Astrocyte (in vitro differentiated cells and primary cell): Measurements from ENCODE around the gene MT1G. TPM values are rescaled to one million over a fixed set of nuclear protein-coding genes. Genes with fewer than 3 reads are reported as not detected.
"Not testable (repeated sequence)": the region's sequence is repeated elsewhere in the genome, so short reads cannot be mapped to it uniquely, and the experiment has no call there.

Source experiments
- DNase-seq: peaks from one replicate; pipeline ENCODE4 v3.0.0-alpha.2; 2010; ENCODE audit warnings: low read depth
- FAIRE-seq: peaks from 2 replicates; lab custom pipeline; 2011; peaks lifted over from hg19 to GRCh38; lab: Jason Lieb, UNC
- H2AFZ ChIP-seq: 2 replicates; pipeline ENCODE4 v1.6.0; 2012; ENCODE audit warnings: low read depth, low read length, inconsistent platforms
- H3K27ac ChIP-seq: 2 replicates; pipeline ENCODE4 v1.5.1; 2011; ENCODE audit warnings: low read depth, low read length, inconsistent platforms
- H3K27me3 ChIP-seq: 2 replicates; pipeline ENCODE4 v1.6.0; 2011; ENCODE audit warnings: low read length, inconsistent platforms; ENCODE audit not compliant: insufficient read depth
- H3K36me3 ChIP-seq: 2 replicates; pipeline ENCODE4 v1.5.1; 2011; ENCODE audit warnings: low read length, inconsistent platforms; ENCODE audit not compliant: insufficient read depth
- H3K4me1 ChIP-seq: 2 replicates; pipeline ENCODE4 v1.5.1; 2011; ENCODE audit warnings: low read length, inconsistent platforms; ENCODE audit not compliant: insufficient read depth
- H3K4me2 ChIP-seq: 2 replicates; pipeline ENCODE4 v1.6.0; 2012; ENCODE audit warnings: low read length, inconsistent platforms
- H3K4me3 ChIP-seq: 2 replicates; pipeline ENCODE4 v1.5.1; 2011; ENCODE audit warnings: low read depth, mild to moderate bottlenecking, low read length, inconsistent platforms; ENCODE audit not compliant: insufficient read depth
- H3K79me2 ChIP-seq: 2 replicates; pipeline ENCODE4 v1.6.0; 2012; ENCODE audit warnings: mild to moderate bottlenecking, low read length, inconsistent platforms; ENCODE audit not compliant: insufficient read depth
- H3K9ac ChIP-seq: 2 replicates; pipeline ENCODE4 v1.6.0; 2012; ENCODE audit warnings: mild to moderate bottlenecking, low read length, inconsistent platforms
- H3K9me3 ChIP-seq: 2 replicates; pipeline ENCODE4 v1.5.1; 2012; ENCODE audit warnings: low read depth, mild to moderate bottlenecking, low read length, inconsistent platforms; ENCODE audit not compliant: insufficient read depth
- H4K20me1 ChIP-seq: 2 replicates; pipeline ENCODE4 v1.6.0; 2012; ENCODE audit warnings: low read length, inconsistent platforms; ENCODE audit not compliant: insufficient read depth
- H3K27ac Mint-ChIP-seq: one replicate; pipeline ENCODE4 v1.8.0; 2021; ENCODE audit warnings: mild to moderate bottlenecking, mixed read lengths; ENCODE audit not compliant: unreplicated experiment
- H3K27me3 Mint-ChIP-seq: one replicate; pipeline ENCODE4 v1.8.0; 2021; ENCODE audit warnings: low read depth, mixed read lengths; ENCODE audit not compliant: unreplicated experiment
- H3K36me3 Mint-ChIP-seq: one replicate; pipeline ENCODE4 v1.8.0; 2021; ENCODE audit warnings: low read depth, mixed read lengths; ENCODE audit not compliant: unreplicated experiment
- H3K4me1 Mint-ChIP-seq: one replicate; pipeline ENCODE4 v1.8.0; 2021; ENCODE audit warnings: low read depth, mixed read lengths; ENCODE audit not compliant: unreplicated experiment
- H3K4me3 Mint-ChIP-seq: one replicate; pipeline ENCODE4 v1.8.0; 2021; ENCODE audit warnings: mild to moderate bottlenecking, moderate library complexity, mixed read lengths; ENCODE audit not compliant: unreplicated experiment
- H3K9me3 Mint-ChIP-seq: one replicate; pipeline ENCODE4 v1.8.0; 2021; ENCODE audit warnings: mild to moderate bottlenecking, mixed read lengths; ENCODE audit not compliant: unreplicated experiment
- EZH2 ChIP-seq: IDR thresholded peaks from 2 replicates; pipeline ENCODE4 v1.6.1; 2012; ENCODE audit warnings: mild to moderate bottlenecking, low read length, inconsistent platforms; ENCODE audit not compliant: insufficient read depth
- total RNA-seq: library from RNA; stranded (reverse); gene quantifications from 2 replicates; pipeline ENCODE4 v1.2.1, GENCODE V29; 2021
- TF ChIP-seq, protein P1 (sequence below): IDR thresholded peaks from 2 replicates; pipeline ENCODE4 v1.5.1; 2011; ENCODE audit warnings: low read depth, mild to moderate bottlenecking, inconsistent platforms, low read length, moderate library complexity; ENCODE audit not compliant: insufficient read depth

The MT1G gene
- total RNA-seq, 1 donor from 2014 or later, result not detected

DNA sequence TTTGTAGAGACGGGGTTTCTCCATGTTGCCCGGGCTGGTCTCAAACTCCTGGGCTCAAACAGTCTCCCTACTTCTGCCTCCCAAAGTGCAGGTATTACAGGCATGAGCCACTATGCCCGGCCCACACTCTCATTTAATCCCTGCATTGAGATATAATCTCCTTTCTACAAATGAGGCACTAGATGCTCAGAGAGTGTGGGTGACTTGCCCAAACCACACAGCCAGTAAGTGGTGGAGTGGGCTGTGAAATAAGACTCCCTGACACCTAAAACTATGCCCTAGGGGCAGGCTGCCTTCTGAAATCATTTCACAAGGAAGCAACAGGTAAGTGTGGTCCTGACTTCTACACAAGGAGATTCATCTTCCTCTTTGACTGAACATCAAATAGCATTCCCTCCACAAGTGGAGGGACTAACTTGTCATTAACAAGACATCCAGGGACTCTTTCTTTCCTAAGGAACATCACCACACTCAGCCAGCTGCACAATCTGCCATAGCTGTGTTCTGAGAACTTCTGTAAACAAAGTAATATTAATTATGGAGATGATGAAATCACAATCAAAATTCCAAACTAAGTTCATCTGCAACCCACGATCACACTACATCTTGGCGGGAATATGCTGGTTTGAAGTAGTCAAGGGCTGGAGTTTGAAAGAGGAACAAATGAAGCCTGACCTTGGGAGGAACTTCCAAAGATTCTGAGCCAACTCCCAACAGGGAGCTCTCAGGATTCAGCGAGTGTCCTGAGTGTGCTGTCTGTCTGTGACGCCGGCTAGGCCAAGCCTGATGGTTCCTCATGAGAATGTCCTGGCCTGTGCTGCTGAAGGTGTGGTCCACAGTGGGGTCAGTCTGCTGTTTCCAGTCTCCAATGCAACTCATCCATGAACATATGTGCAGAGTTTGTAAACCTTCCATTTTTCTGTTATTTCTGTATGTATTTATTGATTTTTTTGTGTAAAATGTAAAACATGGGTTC lies 2.3 kb downstream of the MT1G start:
- peaks cover 93% of the 10 kb centered on the region for H3K27me3 Mint-ChIP-seq
- H3K27me3 ChIP-seq, result peaks cover 99% of the 10 kb centered on the region
- not testable (repeated sequence) for H3K4me1 Mint-ChIP-seq, H3K27ac ChIP-seq, H3K27ac Mint-ChIP-seq, H4K20me1 ChIP-seq, FAIRE-seq, H3K79me2 ChIP-seq, H3K9ac ChIP-seq, H3K4me2 ChIP-seq, H3K4me3 Mint-ChIP-seq, H2AFZ ChIP-seq, DNase-seq, H3K9me3 ChIP-seq, H3K36me3 ChIP-seq, H3K4me3 ChIP-seq, H3K36me3 Mint-ChIP-seq
- peaks cover 11% of the 10 kb centered on the region for H3K9me3 Mint-ChIP-seq
- H3K4me1 ChIP-seq, result peaks cover 11% of the 10 kb centered on the region

DNA sequence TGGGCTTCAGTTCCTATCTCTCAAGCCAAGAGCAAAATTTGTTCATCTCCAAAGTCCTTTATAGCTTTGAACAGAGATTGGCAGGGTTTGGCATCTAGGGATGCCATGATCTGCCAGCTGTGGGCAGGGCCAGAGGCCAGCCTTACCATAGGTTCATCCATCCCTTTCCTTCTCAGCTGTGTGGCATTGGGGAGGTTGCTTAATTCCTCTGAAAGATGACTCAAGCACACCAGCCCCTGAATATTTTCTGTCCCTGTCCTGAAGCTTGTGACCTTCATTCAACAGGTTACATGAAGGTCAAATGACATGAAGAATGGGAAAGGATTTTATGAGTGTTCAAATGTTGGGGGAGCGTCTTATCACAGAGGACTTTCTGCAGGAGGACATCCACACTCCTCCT lies 3.4 kb downstream of the MT1G start:
- FAIRE-seq (no peak), DNase-seq (no peak)
- H2AFZ ChIP-seq, result no peak overlapping the region
- Mint-ChIP-seq H3K27ac (no peak overlapping the region), H3K36me3 (no peaks in the 10 kb centered on the region), H3K27me3 (peaks cover 93% of the 10 kb centered on the region), H3K4me3 (no peak overlapping the region), H3K9me3 (peaks cover 8% of the 10 kb centered on the region), H3K4me1 (peaks cover 4% of the 10 kb centered on the region)
- H3K36me3 ChIP-seq, result no peaks in the 10 kb centered on the region
- no peak overlapping the region for H3K4me3 ChIP-seq
- H3K9me3 ChIP-seq, result peaks cover 2% of the 10 kb centered on the region
- H3K4me1 ChIP-seq, result peaks cover 11% of the 10 kb centered on the region
- no peak for TF ChIP-seq EZH2
- TF ChIP-seq, protein P1, sequence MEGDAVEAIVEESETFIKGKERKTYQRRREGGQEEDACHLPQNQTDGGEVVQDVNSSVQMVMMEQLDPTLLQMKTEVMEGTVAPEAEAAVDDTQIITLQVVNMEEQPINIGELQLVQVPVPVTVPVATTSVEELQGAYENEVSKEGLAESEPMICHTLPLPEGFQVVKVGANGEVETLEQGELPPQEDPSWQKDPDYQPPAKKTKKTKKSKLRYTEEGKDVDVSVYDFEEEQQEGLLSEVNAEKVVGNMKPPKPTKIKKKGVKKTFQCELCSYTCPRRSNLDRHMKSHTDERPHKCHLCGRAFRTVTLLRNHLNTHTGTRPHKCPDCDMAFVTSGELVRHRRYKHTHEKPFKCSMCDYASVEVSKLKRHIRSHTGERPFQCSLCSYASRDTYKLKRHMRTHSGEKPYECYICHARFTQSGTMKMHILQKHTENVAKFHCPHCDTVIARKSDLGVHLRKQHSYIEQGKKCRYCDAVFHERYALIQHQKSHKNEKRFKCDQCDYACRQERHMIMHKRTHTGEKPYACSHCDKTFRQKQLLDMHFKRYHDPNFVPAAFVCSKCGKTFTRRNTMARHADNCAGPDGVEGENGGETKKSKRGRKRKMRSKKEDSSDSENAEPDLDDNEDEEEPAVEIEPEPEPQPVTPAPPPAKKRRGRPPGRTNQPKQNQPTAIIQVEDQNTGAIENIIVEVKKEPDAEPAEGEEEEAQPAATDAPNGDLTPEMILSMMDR, result no peak
- peaks cover 99% of the 10 kb centered on the region for H3K27me3 ChIP-seq
- no peak overlapping the region for H3K4me2 ChIP-seq
- H3K9ac ChIP-seq, result no peak overlapping the region
- no peaks in the 10 kb centered on the region for H3K79me2 ChIP-seq
- H4K20me1 ChIP-seq, result peaks cover 4% of the 10 kb centered on the region
- H3K27ac ChIP-seq, result no peak overlapping the region

DNA sequence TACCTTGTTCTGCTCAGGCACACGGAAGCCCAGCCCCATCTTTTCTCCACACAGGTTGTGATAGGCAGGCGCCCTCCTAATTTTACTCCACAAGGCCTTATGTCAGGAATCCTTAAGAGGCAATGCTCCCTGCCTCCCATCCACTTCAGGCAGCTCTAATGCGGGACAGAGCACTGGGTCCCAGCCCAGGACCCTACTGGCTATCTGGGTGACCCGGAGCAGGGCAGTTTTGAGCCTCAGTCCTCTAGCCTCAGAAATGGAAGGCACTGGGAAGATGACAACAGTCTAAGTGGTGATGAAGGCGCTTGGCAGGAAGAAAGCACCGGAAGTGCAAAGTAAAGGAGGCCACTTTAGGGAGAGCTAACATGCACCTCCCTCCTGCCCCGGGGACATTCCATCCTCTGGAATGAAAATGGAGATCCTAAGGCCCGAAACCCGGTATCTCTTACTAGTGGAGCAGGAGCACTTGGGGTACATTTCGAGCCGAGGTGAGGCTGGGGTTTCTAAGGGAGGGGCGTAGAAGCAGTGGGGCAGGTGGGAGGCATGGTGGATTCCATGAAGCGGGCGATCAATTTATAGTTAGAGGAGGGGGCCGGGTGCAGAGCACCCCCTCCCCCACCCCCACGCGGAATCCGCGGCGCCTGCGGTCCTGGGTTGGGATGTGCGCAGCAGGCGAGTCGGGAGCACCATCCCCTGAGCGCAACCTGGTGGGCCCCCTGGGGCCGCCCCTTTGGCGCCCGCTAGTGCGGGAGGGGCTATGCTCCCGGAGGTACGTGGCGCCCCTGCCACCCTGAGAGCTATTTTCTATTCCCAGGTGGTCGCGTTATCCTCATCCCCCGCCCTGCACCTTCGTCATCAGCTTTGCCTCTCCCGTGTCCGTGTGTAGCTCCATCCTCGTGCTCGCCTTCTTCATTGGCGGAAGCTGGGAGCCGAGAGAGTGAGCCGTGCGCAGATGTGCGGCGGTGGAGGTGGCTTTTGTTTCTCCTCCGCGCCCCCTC lies 5.2 kb downstream of the MT1G start:
- FAIRE-seq, result no peak
- Mint-ChIP-seq H3K4me3 (no peak overlapping the region), H3K27ac (no peak overlapping the region), H3K9me3 (no peaks in the 10 kb centered on the region), H3K36me3 (no peaks in the 10 kb centered on the region), H3K4me1 (no peaks in the 10 kb centered on the region), H3K27me3 (peaks cover 94% of the 10 kb centered on the region)
- TF ChIP-seq, protein P1, result no peak
- TF ChIP-seq EZH2, result peak; percentile 75
- no peak for DNase-seq
- Histone ChIP-seq H2AFZ (no peak overlapping the region), H3K79me2 (no peaks in the 10 kb centered on the region), H3K4me2 (peak overlapping the region; percentile 62), H3K27ac (no peak overlapping the region), H3K36me3 (no peaks in the 10 kb centered on the region), H4K20me1 (no peaks in the 10 kb centered on the region), H3K4me1 (peaks cover 14% of the 10 kb centered on the region), H3K27me3 (peaks cover 96% of the 10 kb centered on the region), H3K9ac (no peak overlapping the region), H3K4me3 (no peak overlapping the region), H3K9me3 (no peaks in the 10 kb centered on the region)
